Right lobe of liver (tissue), 6 donors: Measurements from ENCODE around the gene LCP2. TPM values are rescaled to one million over a fixed set of nuclear protein-coding genes. Genes with fewer than 3 reads are reported as not detected.

ENCODE experiments used
- ATAC-seq, 4 donors: fragments of 200-7000 bp; cut with Tn5 transposase; one replicate each; pipeline ENCODE4 v1.9.1; 2020; ENCODE audit warnings: mild to moderate bottlenecking in 4 of 4, moderate library complexity in 4 of 4
- DNase-seq, 3 donors: peaks; one replicate each; pipeline ENCODE4 v3.0.0-alpha.2; 2020
- H3K27ac ChIP-seq, 3 donors: fragments of 200-600 bp; one replicate each; pipeline ENCODE4 v1.8.0; 2022
- H3K27me3 ChIP-seq, 2 donors: fragments of 200-600 bp; one replicate each; pipeline ENCODE4 v1.8.0; 2022
- H3K36me3 ChIP-seq, 4 donors: fragments of 200-600 bp; sonication (generic) in 1 of 4; one replicate each; pipeline versions ENCODE4 v1.5.1 to v1.8.0; 2017 to 2022; ENCODE audit warnings: control low read depth in 1 of 4
- H3K4me1 ChIP-seq, 4 donors: fragments of 200-600 bp; sonication (generic) in 1 of 4; one replicate each; pipeline versions ENCODE4 v1.5.1 to v1.8.0; 2017 to 2022; ENCODE audit warnings: control low read depth in 1 of 4
- H3K4me3 ChIP-seq, 3 donors: fragments of 200-600 bp; one replicate each; pipeline ENCODE4 v1.8.0; 2022
- H3K9me3 ChIP-seq, 4 donors: fragments of 200-600 bp; sonication (generic) in 1 of 4; one replicate each; pipeline versions ENCODE4 v1.5.1 to v1.8.0; 2017 to 2022; ENCODE audit warnings: control low read depth in 1 of 4
- POLR2A ChIP-seq: fragments of 450-650 bp; IDR thresholded peaks from one replicate; pipeline ENCODE4 v1.6.1; 2017; ENCODE audit warnings: antibody characterized with exemption, mild to moderate bottlenecking
- WGBS: methylation state at CpG from one replicate; pipeline ENCODE4 v1.1.6; 2018; ENCODE audit warnings: low coverage, low lambda C conversion rate; ENCODE audit not compliant: insufficient coverage; ENCODE audit errors: missing lambda C conversion rate; 5-methylcytosine and 5-hydroxymethylcytosine counted together
- intact Hi-C, 2 donors: fragments of 100-400 bp; cut with DNase I; formaldehyde crosslinking; loops; one replicate each; pipeline versions ENCODE4 v1.11.2 to v1.14.1; 2022
- total RNA-seq, 6 experiments: library from RNA; depleted of rRNA in 2 of 6; stranded (reverse); fragments of >200 nt in 2 of 6; fragmentation: NEBNext Ultra II Directional in 3 of 6; extraction: Animal tissue kit (Norgen Biotek cat#: 25700) in 3 of 6; gene quantifications; one replicate each; pipeline versions ENCODE4 v1.1.0 to v1.2.4, GENCODE V29; 2016 to 2023
- TF ChIP-seq, protein P1 (sequence below), 4 donors: fragments of 200-600 bp in 3 of 4; fragments of 450-650 bp in 1 of 4; IDR thresholded peaks; one replicate each; pipeline versions ENCODE4 v1.5.1 to v1.8.0; 2016 to 2022; ENCODE audit warnings: antibody characterized with exemption in 4 of 4, mild to moderate bottlenecking in 2 of 4
- donor health status: DM: no; HTN: yes; CAD: no.
- donor health status: DM: no; HTN: no; CAD: no.
- donor health status: DM: no; HTN: no; CAD: no.
- donor health status: DM: no; HTN: yes; CAD: no.
- donor health status: DM: no; HTN: yes; CAD: no.

The LCP2 gene
- total RNA-seq, 6 experiments from 2014 or later, result 4.4 to 20.5 (median 10.1) TPM

DNA sequence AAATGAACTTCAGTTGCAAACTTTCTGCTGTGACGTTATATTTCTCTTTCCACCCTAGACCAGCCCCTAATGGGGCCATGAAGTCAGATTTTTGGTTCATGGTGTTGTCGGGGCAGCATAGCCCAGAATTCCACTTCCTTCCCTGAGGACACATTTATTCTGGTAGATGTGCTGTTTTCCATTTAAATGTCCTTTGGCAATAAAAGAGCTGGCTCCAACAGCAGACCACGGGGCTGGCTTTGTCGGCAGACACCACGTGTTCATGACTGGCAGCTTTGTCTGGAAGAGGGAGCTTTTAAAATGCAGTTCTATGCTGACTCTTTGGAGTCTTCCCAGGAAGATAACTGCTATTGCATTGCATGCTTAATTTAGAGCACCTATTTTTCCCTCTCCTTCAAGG is 17.6 kb upstream of the LCP2 start:
- Histone ChIP-seq H3K4me1 (no peaks in the 10 kb centered on the region), H3K27ac (no peak overlapping the region), H3K4me3 (no peak overlapping the region), H3K9me3 (no peaks in the 10 kb centered on the region), H3K36me3 (no peaks in the 10 kb centered on the region), H3K27me3 (no peaks in the 10 kb centered on the region)
- intact Hi-C loops, result no loop called here
- ATAC-seq, result peak; percentile 23 to 29 (median 26)
- DNase-seq, result no peak
- 19% methylated on average over 5 of the region's 5 CpGs for WGBS
- TF ChIP-seq, protein P1, sequence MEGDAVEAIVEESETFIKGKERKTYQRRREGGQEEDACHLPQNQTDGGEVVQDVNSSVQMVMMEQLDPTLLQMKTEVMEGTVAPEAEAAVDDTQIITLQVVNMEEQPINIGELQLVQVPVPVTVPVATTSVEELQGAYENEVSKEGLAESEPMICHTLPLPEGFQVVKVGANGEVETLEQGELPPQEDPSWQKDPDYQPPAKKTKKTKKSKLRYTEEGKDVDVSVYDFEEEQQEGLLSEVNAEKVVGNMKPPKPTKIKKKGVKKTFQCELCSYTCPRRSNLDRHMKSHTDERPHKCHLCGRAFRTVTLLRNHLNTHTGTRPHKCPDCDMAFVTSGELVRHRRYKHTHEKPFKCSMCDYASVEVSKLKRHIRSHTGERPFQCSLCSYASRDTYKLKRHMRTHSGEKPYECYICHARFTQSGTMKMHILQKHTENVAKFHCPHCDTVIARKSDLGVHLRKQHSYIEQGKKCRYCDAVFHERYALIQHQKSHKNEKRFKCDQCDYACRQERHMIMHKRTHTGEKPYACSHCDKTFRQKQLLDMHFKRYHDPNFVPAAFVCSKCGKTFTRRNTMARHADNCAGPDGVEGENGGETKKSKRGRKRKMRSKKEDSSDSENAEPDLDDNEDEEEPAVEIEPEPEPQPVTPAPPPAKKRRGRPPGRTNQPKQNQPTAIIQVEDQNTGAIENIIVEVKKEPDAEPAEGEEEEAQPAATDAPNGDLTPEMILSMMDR (IDR thresholded peaks at IDR 0.05), result no peak
- no peak for TF ChIP-seq POLR2A

DNA sequence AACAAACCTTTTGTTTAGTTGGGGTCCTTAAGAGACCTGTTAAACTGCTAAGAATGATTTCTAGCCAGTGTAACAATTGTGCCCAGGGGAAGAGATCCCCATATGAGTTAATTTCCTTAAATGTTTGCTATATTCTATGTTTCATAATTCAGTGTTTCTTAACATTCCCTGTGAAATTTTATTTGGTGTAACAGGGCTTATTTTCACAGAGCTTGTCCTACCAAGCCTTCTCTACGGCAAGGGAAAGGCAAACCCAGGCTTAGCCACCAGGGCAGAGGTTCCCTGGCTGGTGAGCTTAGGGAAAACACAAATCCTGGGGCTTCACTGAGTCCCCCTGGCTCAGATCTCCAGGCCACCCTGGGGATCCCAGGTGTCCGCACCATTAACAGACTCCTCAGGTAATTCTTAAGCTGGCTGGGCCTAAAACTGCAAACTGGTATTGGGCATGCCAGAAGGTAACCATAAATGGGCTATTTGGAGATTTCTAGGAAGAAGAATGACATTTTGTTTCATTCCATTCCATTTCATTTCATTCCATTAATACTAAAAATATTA is 17.0 kb upstream of the LCP2 start:
- TF ChIP-seq POLR2A, result no peak
- TF ChIP-seq, protein P1 (IDR thresholded peaks at IDR 0.05), result no peak
- H3K4me1 ChIP-seq, result no peaks in the 10 kb centered on the region
- DNase-seq (no peak), ATAC-seq (no peak)
- 30% methylated on average over 1 of the region's 2 CpGs for WGBS
- no peak overlapping the region for H3K27ac ChIP-seq
- no peaks in the 10 kb centered on the region for H3K27me3 ChIP-seq
- H3K9me3 ChIP-seq, result no peaks in the 10 kb centered on the region
- intact Hi-C loops, result no loop called here
- no peaks in the 10 kb centered on the region for H3K36me3 ChIP-seq
- H3K4me3 ChIP-seq, result no peak overlapping the region

DNA sequence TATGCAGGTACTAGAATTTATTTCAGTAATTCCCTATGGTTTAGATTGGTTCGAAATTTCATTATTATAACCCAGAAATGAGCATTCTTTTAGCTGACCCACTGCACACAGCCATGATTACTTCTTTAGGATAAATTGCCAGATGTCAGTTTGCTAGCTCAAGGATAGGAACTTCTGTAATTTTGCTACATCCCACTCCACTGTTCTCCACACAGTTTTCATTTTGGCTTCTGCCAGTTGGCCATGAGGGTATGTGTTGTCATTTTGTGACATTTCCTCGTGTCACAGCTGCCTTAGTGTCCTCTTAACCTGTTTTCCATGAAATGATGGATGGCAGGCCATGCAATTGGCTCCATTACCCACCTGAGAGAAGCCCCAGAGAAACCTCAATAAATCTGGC is 16.2 kb upstream of the LCP2 start:
- ATAC-seq (no peak), DNase-seq (no peak)
- TF ChIP-seq, protein P1 (IDR thresholded peaks at IDR 0.05), result no peak
- TF ChIP-seq POLR2A, result no peak
- Histone ChIP-seq H3K27me3 (no peaks in the 10 kb centered on the region), H3K27ac (no peak overlapping the region), H3K36me3 (no peaks in the 10 kb centered on the region), H3K9me3 (no peaks in the 10 kb centered on the region), H3K4me3 (no peak overlapping the region), H3K4me1 (no peaks in the 10 kb centered on the region)
- WGBS, result 33% methylated on average over 2 of the region's 2 CpGs
- intact Hi-C loops, result no loop called here

DNA sequence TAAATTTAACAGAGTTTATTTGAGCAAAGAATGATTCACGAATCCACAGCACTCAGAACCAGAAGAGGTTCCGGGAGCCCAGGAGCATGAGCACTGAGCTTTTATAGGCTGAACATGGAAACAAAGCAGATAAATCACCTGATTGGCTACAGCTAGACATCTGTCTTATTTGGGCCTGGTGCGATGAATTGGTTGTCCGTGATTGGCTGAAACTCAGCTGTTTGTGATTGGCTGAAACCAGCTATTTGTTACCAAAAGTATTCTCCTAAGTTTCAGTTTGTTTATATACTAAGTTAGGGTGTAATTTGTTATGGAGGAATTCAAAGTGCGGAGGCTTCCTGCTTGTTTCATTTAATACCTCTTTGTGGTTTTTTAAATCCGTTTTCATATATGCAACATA is 15.8 kb upstream of the LCP2 start:
- H3K4me3 ChIP-seq, result no peak overlapping the region
- ATAC-seq, result no peak
- 52% methylated on average over 6 of the region's 6 CpGs for WGBS
- TF ChIP-seq POLR2A, result no peak
- TF ChIP-seq, protein P1 (IDR thresholded peaks at IDR 0.05), result no peak
- no peaks in the 10 kb centered on the region for H3K4me1 ChIP-seq
- H3K36me3 ChIP-seq, result no peaks in the 10 kb centered on the region
- H3K27me3 ChIP-seq, result no peaks in the 10 kb centered on the region
- H3K9me3 ChIP-seq, result no peaks in the 10 kb centered on the region
- intact Hi-C loops, result no loop called here
- no peak for DNase-seq
- no peak overlapping the region for H3K27ac ChIP-seq

DNA sequence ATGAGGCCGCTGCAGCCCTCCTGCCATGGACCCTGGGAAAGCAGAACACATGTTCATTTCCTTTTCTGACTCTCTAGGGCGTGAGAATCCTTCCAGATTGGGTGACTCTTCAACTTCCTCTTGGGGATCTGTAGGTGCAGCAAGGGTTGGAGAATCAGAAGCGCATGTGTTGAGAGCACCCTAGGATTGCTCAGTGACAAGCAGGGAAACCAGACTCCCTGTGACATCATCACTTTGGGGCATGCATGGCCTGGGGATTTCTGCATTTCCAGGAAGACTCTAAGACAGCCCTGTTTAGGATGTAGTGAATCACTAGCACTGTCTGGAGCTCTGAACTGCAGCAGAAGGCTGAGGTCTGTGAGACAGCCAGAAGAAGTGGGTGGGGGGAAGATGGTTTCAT is 15.1 kb upstream of the LCP2 start:
- Histone ChIP-seq H3K4me3 (no peak overlapping the region), H3K4me1 (no peaks in the 10 kb centered on the region), H3K9me3 (no peaks in the 10 kb centered on the region), H3K36me3 (no peaks in the 10 kb centered on the region), H3K27ac (no peak overlapping the region), H3K27me3 (no peaks in the 10 kb centered on the region)
- no peak for TF ChIP-seq POLR2A
- TF ChIP-seq, protein P1 (IDR thresholded peaks at IDR 0.05), result no peak
- 30% methylated on average over 3 of the region's 3 CpGs for WGBS
- intact Hi-C loops, result no loop called here
- peak; percentile 47 to 72 (median 54) for ATAC-seq
- DNase-seq, result no peak
